NCI-H2029 (cell line): ENCODE measurements around the gene GZMA.

ENCODE experiments used
- DNase-seq: peaks from one replicate; lab custom pipeline; 2025; lab: John Stamatoyannopoulos, UW

The GZMA gene

GRCh38 chr5:55110217-55110616 is 7.8 kb downstream of the GZMA start:
- no peak for DNase-seq

DNA sequence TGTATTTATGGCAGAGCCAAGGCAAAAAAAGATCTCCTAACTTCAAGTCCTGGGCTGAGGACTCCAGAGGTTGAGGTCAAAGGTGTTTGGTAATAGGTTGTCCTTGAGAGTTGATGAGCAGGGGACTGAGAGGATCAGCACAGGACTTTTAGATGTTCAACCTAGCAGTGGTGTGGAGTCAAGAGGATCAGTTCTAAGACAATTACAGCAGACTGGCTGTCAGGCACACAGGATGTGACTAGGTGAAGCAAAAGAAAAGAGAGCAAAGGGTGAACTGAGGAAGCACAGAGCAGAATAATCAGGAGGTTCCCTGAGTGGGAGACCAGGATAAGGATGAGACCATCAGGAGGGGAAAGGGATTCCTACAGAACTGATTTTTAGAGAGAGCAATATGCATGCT is 10.9 kb downstream of the GZMA start:
- DNase-seq: no peak

DNA sequence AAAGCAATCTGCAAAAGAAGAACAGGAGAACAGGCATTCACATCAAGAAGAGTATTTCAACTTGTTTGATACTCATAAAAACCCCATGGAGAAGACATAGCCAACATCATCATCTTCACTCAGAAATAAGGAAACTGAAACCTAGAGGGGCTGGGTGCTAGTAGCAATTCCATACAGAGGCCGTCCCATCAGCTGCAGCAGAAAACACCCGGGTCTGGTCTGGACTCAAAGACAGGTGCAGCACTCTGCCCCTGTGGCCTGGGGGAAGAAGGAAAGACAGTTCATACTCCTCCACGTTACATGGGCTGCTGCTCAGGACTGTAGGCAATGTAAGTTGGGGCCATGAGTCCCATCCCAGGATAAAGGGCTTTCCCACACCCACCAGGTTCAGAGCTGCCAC is 11.6 kb downstream of the GZMA start:
- DNase-seq: no peak

GRCh38 chr5:55123365-55123764 is 20.9 kb downstream of the GZMA start:
- no peak for DNase-seq

- no peak for DNase-seq
Observed at GRCh38 chr5:55134053-55134722, 31.7 kb downstream of the GZMA start.

DNA sequence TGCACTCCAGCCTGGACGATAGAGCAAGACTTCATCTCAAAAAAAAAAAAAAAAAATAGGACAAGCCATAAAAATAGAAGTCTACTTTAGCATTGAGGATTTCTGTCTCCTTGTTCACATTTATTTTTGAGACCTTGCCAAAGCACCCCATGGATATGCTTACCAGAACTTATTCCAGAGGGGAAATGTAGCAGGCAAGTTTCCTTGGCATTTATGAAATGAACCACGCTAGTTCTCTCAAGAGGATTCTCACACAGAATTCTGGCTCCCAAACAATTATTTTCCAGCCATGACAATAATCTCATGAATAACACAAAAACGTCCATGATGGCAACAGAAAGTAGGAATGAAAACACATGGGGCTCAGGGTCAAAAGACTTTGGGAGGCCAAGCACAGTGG is 34.1 kb downstream of the GZMA start:
- no peak for DNase-seq

GRCh38 chr5:55140908-55141665 is 38.6 kb downstream of the GZMA start:
- DNase-seq: no peak

- no peak for DNase-seq
Observed at GRCh38 chr5:55141945-55142690, 39.7 kb downstream of the GZMA start.

DNA sequence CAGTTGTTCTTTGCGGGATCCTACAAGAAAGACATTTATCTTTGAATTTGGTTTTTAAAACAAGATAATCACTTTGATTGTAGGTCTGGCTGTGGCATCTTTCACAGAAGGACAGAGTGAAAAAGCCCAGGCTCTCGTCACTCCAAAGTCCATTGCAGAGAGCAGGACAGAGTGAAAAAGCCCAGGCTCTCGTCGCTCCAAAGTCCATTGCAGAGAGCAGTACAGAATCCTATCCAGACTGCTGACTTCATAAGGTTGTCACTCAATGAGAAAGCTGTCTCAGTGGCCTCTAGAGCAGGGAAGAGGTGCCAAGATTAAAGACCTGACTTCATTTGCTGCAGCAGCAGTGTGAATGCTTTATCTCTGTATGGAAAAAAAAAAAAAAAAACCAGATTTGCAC is 41.2 kb downstream of the GZMA start:
- no peak for DNase-seq

- DNase-seq: no peak
Observed at GRCh38 chr5:55146080-55146479, 43.6 kb downstream of the GZMA start.

DNA sequence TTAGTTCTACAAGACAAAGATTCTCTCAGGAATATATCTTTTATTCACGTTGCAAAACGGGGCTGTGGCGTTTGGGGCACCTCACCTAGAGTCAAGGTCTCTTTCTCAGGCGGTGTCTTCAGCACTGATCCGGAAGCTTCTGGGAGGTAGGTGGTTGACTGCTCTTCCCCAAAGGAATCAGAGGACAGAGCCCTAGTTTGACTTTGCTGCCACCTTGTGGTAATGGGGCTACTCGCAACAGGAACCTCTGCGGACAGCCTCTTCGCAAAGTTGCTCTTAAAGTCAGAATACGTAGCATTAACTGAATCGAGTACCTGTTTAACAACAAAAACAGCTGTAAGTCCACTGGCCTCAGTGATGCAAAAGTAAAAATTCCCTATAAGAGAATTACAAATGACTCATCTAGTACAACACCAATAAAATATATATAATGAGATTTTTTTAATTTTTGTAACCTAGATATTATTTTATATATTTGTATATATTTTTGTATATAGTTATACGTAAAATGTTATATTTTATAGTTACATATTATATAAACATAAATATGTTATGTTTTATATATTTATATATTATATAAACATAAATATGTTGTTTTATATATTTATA is 44.2 kb downstream of the GZMA start:
- peak; percentile 80 for DNase-seq

DNA sequence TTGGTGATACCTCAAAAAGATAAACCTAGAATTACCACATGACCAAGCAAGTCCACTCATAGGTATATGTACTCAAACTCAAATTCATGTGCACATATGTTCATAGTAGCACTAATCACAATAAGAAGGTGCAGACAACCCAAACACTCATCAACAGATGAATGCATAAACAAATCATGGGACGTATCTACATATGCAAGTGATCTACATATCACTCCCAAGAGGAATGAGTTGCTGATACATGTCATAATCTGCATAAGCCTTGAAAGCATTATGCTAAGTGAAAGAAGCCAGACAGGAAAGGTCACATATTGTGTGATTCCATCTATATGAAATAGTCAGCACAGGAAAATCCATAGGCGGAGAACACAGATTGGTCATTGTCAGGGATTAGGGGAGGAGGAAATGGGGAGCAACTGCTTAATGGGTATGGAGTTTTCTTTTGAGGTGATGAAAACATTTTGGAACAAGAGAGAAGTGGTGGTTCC is 46.9 kb downstream of the GZMA start:
- no peak for DNase-seq

- DNase-seq: no peak
Observed at GRCh38 chr5:55151923-55152842, 49.7 kb downstream of the GZMA start.

DNA sequence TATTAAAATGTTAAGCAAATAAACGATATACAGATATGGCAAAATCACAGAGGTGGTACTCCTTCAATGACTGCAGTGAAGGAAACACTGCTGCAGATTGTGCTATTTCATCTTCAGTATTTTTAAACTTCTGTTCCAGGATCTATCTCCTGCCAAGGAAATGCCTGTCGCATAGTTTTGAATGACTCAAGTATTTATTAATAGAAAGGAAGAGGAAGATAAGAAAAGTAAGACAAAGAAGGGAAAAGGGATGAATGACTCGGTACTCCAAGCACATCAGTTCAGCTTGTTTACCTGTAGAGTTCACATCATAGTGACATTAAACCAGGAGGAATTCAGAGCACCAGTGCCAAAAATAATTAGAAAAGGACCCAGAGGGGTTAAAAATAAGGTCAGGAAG is 52.4 kb downstream of the GZMA start:
- DNase-seq: no peak
